Activated CD4-positive, alpha-beta memory T cell treated with anti-CD3 and anti-CD28 coated beads, Interleukin-2, amount 10 ng/mL, durations not matched to agents 7 days and 5 days (primary cell): ENCODE measurements around the gene ITGBL1. TPM values are rescaled to one million over a fixed set of nuclear protein-coding genes. Genes with fewer than 3 reads are reported as not detected.

Experiments used
- CTCF ChIA-PET: fragments of 350-600 bp; sonication (Branson Sonifier 250); formaldehyde crosslinking; loops from one replicate; lab custom pipeline; 2021; ENCODE audit warnings: antibody characterized with exemption, inconsistent platforms; lab: Charles Lee
- POLR2A ChIA-PET: fragments of 350-600 bp; sonication (Branson Sonifier 250); formaldehyde crosslinking; loops from one replicate; lab custom pipeline; 2021; ENCODE audit warnings: antibody characterized with exemption; lab: Charles Lee
- DNase-seq: peaks from one replicate; pipeline ENCODE4 v3.0.0-alpha.2; 2020
- H3K27ac Mint-ChIP-seq: one replicate; pipeline ENCODE4 v1.8.0; 2021; ENCODE audit warnings: mild to moderate bottlenecking, mixed read lengths
- H3K27me3 Mint-ChIP-seq: one replicate; pipeline ENCODE4 v1.8.0; 2021; ENCODE audit warnings: mixed read lengths
- H3K36me3 Mint-ChIP-seq: one replicate; pipeline ENCODE4 v1.8.0; 2021; ENCODE audit warnings: low read depth, mixed read lengths
- H3K4me1 Mint-ChIP-seq: one replicate; pipeline ENCODE4 v1.8.0; 2021; ENCODE audit warnings: mixed read lengths
- H3K4me3 Mint-ChIP-seq: one replicate; pipeline ENCODE4 v1.8.0; 2021; ENCODE audit warnings: mild to moderate bottlenecking, mixed read lengths
- H3K9me3 Mint-ChIP-seq: one replicate; pipeline ENCODE4 v1.8.0; 2021; ENCODE audit warnings: mixed read lengths
- total RNA-seq, 2 experiments: library from RNA; stranded (reverse); gene quantifications; one replicate each; pipeline ENCODE4 v1.2.3, GENCODE V29; 2021

Gene ITGBL1
- total RNA-seq, 2 experiments from 2014 or later: not detected

DNA sequence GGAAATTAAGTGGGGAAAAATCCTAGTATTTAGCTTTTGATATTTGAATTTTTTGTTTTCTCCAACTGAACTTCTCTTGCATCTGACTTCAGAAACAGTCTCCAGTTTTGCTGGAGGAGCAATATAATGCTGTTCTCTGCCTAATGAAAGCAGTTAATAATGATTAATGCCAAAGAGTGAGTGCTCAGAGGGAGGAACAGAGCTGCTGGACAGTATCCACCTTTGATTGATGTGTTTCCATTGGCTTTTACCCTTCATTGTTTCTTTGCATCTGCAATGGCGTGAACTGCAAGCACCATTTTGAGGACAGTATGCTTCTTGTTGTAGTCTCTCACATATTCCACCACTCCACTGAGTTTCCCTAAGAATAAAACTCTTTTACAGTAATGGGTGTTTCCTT lies 193.4 kb downstream of the ITGBL1 start:
- H3K27ac Mint-ChIP-seq: no peak overlapping the region
- CTCF ChIA-PET: no interaction called here
- POLR2A ChIA-PET: no interaction called here

GRCh38 chr13:101647760-101648159 lies 195.3 kb downstream of the ITGBL1 start:
- POLR2A ChIA-PET: no interaction called here

More for the DNA sequence above, 193.4 kb downstream of the ITGBL1 start:
- Mint-ChIP-seq H3K4me1 (no peaks in the 10 kb centered on the region), H3K36me3 (no peaks in the 10 kb centered on the region), H3K27me3 (peaks cover 5% of the 10 kb centered on the region), H3K9me3 (no peaks in the 10 kb centered on the region), H3K4me3 (no peak overlapping the region)
- DNase-seq: no peak

GRCh38 chr13:101648766-101649487 lies 196.5 kb downstream of the ITGBL1 start:
- CTCF ChIA-PET: no interaction called here
- Mint-ChIP-seq H3K27me3 (peaks cover 5% of the 10 kb centered on the region), H3K4me1 (no peaks in the 10 kb centered on the region), H3K9me3 (no peaks in the 10 kb centered on the region), H3K4me3 (no peak overlapping the region), H3K36me3 (no peaks in the 10 kb centered on the region), H3K27ac (no peak overlapping the region)
- DNase-seq: no peak
- POLR2A ChIA-PET: no interaction called here

More at GRCh38 chr13:101647760-101648159, 195.3 kb downstream of the ITGBL1 start:
- no peak for DNase-seq
- CTCF ChIA-PET: no interaction called here
- Mint-ChIP-seq H3K36me3 (no peaks in the 10 kb centered on the region), H3K27ac (no peak overlapping the region), H3K4me3 (no peak overlapping the region), H3K27me3 (peaks cover 5% of the 10 kb centered on the region), H3K4me1 (no peaks in the 10 kb centered on the region), H3K9me3 (no peaks in the 10 kb centered on the region)

GRCh38 chr13:101649488-101650126 lies 197.1 kb downstream of the ITGBL1 start:
- Mint-ChIP-seq H3K36me3 (no peaks in the 10 kb centered on the region), H3K27me3 (peaks cover 9% of the 10 kb centered on the region), H3K27ac (no peak overlapping the region), H3K4me3 (no peak overlapping the region), H3K4me1 (no peaks in the 10 kb centered on the region), H3K9me3 (no peaks in the 10 kb centered on the region)
- ChIA-PET CTCF (no interaction called here), POLR2A (no interaction called here)
- DNase-seq: no peak

- Mint-ChIP-seq H3K36me3 (no peaks in the 10 kb centered on the region), H3K9me3 (no peaks in the 10 kb centered on the region), H3K4me1 (no peaks in the 10 kb centered on the region), H3K4me3 (no peak overlapping the region), H3K27ac (no peak overlapping the region), H3K27me3 (peaks cover 5% of the 10 kb centered on the region)
- DNase-seq: no peak
- CTCF ChIA-PET: no interaction called here
- POLR2A ChIA-PET: no interaction called here
Observed at GRCh38 chr13:101654883-101655282, 202.4 kb downstream of the ITGBL1 start.

- ChIA-PET POLR2A (no interaction called here), CTCF (no interaction called here)
- Mint-ChIP-seq H3K36me3 (no peaks in the 10 kb centered on the region), H3K27ac (no peak overlapping the region), H3K4me1 (no peaks in the 10 kb centered on the region), H3K9me3 (no peaks in the 10 kb centered on the region), H3K4me3 (no peak overlapping the region), H3K27me3 (peaks cover 5% of the 10 kb centered on the region)
- DNase-seq: no peak
Observed at GRCh38 chr13:101655435-101655834, 203.0 kb downstream of the ITGBL1 start.

- ChIA-PET CTCF (no interaction called here), POLR2A (no interaction called here)
- Mint-ChIP-seq H3K27ac (no peak overlapping the region), H3K4me3 (no peak overlapping the region), H3K27me3 (no peaks in the 10 kb centered on the region), H3K36me3 (no peaks in the 10 kb centered on the region), H3K4me1 (no peaks in the 10 kb centered on the region), H3K9me3 (no peaks in the 10 kb centered on the region)
- DNase-seq: no peak
Observed at GRCh38 chr13:101660711-101661110, 208.2 kb downstream of the ITGBL1 start.

- no peaks in the 10 kb centered on the region for H3K4me1 Mint-ChIP-seq
- H3K9me3 Mint-ChIP-seq: no peaks in the 10 kb centered on the region
- ChIA-PET CTCF (no interaction called here), POLR2A (no interaction called here)
- no peak overlapping the region for H3K27ac Mint-ChIP-seq
- H3K36me3 Mint-ChIP-seq: no peaks in the 10 kb centered on the region
- no peaks in the 10 kb centered on the region for H3K27me3 Mint-ChIP-seq
- H3K4me3 Mint-ChIP-seq: no peak overlapping the region
- no peak for DNase-seq
Observed at GRCh38 chr13:101661839-101662238, 209.4 kb downstream of the ITGBL1 start.

DNA sequence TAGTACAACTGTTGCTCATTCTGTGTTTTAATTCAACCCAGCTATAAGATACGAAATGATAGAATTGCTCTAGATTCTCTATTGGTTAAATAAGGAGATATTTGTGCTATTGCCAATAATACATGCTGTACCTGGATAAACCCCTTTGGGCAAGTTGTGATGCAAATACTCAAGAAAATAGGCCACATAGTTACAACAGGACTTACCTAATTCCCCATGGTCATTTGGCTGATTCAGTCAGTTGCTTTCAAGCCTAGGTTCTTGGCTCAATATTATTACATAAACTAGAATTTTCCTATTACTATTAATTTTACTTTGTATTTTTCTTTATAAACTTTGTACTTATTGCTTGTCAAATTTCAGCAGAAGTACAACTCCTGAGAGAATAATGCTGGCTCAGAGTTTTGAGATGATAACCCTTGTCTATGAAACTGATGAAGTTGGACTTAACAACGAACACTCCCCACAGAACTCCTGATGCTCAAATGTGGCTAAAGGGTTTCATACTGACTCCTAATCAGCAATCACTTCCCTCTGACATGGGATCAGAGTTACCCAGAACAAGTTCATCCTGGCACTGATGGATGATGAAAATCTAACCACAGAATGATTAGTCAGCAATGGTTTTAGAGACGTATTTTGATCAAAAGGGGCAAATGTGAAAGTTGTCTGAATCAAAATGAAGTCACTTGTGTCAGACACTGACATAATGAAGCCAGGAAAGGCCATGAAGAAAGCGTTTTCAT lies 221.1 kb downstream of the ITGBL1 start:
- no peak overlapping the region for H3K27ac Mint-ChIP-seq
- H3K4me1 Mint-ChIP-seq: peaks cover 4% of the 10 kb centered on the region
- POLR2A ChIA-PET: no interaction called here
- CTCF ChIA-PET: no interaction called here
- DNase-seq: no peak
- no peaks in the 10 kb centered on the region for H3K36me3 Mint-ChIP-seq
- no peak overlapping the region for H3K4me3 Mint-ChIP-seq
- no peaks in the 10 kb centered on the region for H3K9me3 Mint-ChIP-seq
- no peaks in the 10 kb centered on the region for H3K27me3 Mint-ChIP-seq

DNA sequence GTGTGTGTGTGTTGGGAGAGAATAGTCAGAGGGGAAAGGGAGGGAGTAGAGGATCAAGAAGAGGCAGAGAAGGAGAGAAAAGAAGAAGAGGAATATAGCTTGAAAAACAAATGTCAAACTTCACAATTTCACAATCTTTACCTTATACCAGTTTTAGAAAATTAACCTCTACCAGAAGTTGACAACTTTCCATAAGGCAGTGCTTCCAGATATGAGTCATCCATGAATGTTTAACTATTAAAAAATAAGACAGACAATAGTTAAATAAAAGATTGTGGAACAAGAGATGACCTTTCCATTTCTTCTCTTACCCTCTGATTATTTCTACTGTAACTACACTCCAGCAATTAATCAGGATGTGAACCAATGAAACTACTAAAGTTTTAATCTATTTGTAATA lies 229.4 kb downstream of the ITGBL1 start:
- H3K4me3 Mint-ChIP-seq: no peak overlapping the region
- H3K4me1 Mint-ChIP-seq: no peaks in the 10 kb centered on the region
- DNase-seq: no peak
- no peaks in the 10 kb centered on the region for H3K9me3 Mint-ChIP-seq
- no peaks in the 10 kb centered on the region for H3K27me3 Mint-ChIP-seq
- no peaks in the 10 kb centered on the region for H3K36me3 Mint-ChIP-seq
- ChIA-PET CTCF (no interaction called here), POLR2A (no interaction called here)
- no peak overlapping the region for H3K27ac Mint-ChIP-seq

GRCh38 chr13:101686003-101686402 lies 233.5 kb downstream of the ITGBL1 start:
- ChIA-PET CTCF (no interaction called here), POLR2A (no interaction called here)
- no peak overlapping the region for H3K27ac Mint-ChIP-seq
- no peak for DNase-seq
- no peaks in the 10 kb centered on the region for H3K4me1 Mint-ChIP-seq
- H3K9me3 Mint-ChIP-seq: no peaks in the 10 kb centered on the region
- H3K4me3 Mint-ChIP-seq: no peak overlapping the region
- no peaks in the 10 kb centered on the region for H3K36me3 Mint-ChIP-seq
- no peaks in the 10 kb centered on the region for H3K27me3 Mint-ChIP-seq

DNA sequence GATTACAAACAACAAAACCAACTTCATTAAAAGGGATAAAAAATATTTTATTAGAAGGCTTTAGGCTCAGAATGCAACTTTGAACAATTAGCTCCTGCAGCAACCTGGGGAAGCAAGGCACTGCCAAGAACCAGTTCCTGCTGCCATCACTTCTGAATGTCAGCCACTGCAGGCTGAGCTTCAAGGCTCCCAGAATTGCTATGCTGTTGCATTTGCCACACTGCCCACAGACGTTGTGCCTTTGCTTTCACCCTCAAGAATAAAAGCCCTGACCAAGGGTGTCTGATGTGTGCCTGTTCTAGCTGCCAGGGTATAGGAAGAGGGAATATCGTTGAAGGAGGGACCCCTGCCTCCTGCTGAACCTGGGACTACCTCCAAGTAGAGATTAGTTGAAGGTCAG lies 238.4 kb downstream of the ITGBL1 start:
- Mint-ChIP-seq H3K27ac (no peak overlapping the region), H3K4me3 (no peak overlapping the region), H3K9me3 (no peaks in the 10 kb centered on the region), H3K27me3 (no peaks in the 10 kb centered on the region), H3K36me3 (no peaks in the 10 kb centered on the region), H3K4me1 (no peaks in the 10 kb centered on the region)
- ChIA-PET CTCF (no interaction called here), POLR2A (no interaction called here)
- DNase-seq: no peak

DNA sequence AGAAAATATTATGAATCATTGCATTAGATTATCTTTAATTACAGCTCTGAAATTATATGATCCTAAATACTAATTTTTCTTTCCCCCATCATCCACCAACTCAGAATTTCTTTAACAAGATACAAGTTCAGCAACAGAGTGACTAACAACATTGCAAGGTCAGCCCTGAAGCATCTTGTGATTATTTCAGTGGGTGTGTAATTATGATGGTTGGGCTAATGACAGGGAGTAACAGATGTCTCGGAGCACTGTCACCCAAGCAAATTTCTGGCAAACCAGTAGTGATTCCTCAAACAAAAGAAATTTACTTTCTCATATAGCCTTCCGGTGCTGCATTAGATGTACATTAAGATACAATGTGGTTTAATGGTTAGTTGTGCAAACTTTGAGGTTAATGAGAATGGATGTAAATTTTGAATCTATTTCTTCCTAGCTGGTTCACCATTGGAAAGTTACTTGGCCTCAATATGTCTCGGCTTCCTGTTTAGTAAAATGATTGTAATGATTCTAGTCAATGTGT lies 238.9 kb downstream of the ITGBL1 start:
- Mint-ChIP-seq H3K27ac (no peak overlapping the region), H3K36me3 (no peaks in the 10 kb centered on the region), H3K9me3 (no peaks in the 10 kb centered on the region), H3K4me3 (no peak overlapping the region), H3K4me1 (no peaks in the 10 kb centered on the region), H3K27me3 (no peaks in the 10 kb centered on the region)
- DNase-seq: no peak
- CTCF ChIA-PET: no interaction called here
- POLR2A ChIA-PET: no interaction called here
